GM03348 (cell line): ENCODE measurements around the gene C5orf52.
"Not testable (repeated sequence)": the region's sequence is repeated elsewhere in the genome, so short reads cannot be mapped to it uniquely, and the experiment has no call there.

Experiments
- DNase-seq: peaks from one replicate; pipeline ENCODE4 v3.0.0; 2012; ENCODE audit warnings: low spot score

C5orf52 gene

GRCh38 chr5:157670662-157671591 is at the start of gene C5orf52:
TSS of gene C5orf52 (plus strand) at chr5:157671533. CDS start at chr5:157671615, 82 bp downstream.
- peak; percentile 65 for DNase-seq

DNA sequence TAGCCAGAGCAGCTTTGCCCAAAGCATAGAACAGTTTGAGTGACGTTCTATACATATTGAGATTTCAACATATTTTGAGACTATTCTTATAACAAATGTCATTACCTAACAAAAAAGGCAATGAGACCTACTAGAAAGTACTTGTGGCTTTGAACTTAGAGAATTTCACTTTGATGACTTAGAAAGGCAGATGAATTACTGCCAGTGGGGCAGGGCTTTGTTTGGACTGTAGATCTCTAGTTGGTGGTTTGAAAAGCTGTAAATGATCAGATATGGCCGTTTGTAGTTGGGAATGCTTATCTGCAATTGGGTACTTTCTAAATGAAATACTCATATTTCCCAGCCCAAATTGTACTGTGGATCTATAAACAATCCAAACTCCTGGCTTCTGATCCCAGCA is 47.2 kb upstream of the C5orf52 start:
- DNase-seq = no peak

- no peak for DNase-seq
Measured at GRCh38 chr5:157626831-157627230, 44.5 kb upstream of the C5orf52 start.

- no peak for DNase-seq
Measured at GRCh38 chr5:157630341-157630740, 41.0 kb upstream of the C5orf52 start.

DNA sequence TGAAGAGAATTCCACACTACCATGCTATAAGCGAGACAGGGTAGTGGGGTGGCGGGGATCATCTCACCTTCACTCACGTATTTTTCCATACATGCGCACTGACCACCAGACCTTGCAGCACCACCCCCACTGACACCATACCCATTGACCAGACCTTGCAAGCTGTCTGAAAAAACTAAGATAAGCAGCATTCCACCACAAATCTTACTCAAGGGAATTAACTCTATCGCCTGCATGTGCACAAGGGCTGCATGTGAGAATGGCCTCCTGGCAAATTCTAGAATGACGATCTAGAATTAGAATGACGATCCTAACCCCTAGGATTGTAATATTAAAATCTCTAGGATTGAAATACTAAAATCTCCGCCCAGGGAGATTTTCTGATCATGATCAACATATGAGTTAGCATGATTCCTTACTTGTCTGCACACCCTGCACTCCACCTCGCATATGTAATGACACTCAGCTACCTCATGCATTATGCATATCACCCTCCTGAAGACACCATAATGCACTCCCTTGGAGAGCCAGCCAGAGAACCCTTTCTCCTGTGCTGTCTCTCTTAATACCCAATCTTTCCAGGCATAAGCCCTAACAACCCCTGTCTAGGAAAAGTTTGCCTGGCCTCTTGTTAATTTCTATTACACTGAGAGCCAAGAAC is 30.8 kb upstream of the C5orf52 start:
- DNase-seq = no peak

DNA sequence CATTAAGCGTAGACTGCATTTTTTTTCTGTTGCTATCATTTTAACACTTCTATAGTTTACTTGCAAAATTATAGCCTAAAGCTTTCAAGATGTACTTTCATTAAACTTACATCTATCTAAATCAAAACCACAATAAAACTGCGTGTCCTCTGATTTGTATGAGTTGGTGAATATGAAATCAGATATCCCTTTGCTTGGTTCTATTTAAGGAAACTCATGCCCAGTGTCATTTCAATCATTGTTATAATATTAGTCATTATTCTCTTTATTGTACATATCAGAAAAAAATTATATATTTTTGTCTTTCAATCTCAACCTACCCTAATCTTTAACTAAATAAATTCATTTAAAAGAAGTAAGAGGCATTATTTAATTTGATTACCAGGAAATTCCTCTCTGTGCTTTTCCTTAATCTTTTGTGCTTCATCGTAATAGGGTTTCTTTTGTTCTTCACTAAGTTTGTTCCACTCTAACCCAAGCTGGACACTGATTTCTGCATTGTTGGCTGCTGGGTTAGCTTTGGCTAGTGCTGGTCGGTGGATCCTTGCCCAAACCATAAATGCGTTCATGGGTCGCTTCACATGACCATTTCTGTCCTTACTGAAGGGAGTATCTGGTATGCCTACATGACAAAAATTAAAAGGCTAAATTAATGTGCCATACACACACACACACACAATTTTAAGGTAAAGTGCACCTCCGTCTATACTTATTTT is 22.9 kb upstream of the C5orf52 start:
- no peak for DNase-seq

DNA sequence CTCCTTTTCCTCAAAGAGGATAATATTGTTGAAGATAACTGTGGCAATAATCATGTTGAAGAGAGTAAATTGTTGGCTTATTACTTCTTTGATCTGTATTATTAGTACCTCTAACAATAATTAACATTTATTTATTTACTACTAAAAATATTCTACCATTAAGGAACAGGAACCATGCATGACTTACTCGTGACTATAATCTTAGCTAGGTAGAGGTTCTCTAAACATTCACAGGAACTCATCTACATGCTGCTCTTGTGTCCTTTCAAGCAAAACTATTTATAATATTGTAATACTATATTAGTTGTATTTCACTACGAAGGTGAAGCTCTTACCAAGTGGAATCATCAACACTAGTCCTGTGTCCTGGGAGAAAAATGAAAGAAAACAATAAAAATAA is 22.2 kb upstream of the C5orf52 start:
- DNase-seq = no peak

GRCh38 chr5:157650991-157651611 is 20.2 kb upstream of the C5orf52 start:
- DNase-seq = no peak

GRCh38 chr5:157651623-157652376 is 19.5 kb upstream of the C5orf52 start:
- DNase-seq = peak; percentile 64

DNA sequence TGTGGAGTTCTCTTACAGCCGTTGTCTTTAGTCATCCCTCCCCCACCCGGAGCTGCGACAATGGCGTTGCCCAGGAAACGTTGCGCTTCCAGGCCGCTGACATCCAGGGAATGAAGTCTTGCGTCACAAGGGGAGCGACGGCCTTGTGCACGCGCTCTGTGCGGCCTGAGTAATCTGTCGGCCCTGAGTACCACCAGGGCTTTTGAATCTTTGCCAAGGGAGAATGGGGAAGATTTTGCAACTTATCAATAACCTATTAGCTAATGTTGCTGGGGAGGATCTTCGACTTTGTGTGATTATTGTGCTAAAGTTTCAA is 19.0 kb upstream of the C5orf52 start, which contains the start of gene SOX30:
Gene SOX30, minus strand, starts transcription at position 62 of the 316 bp plus-strand sequence. CDS start 360 bp downstream, outside the sequence.
- DNase-seq = no peak

DNA sequence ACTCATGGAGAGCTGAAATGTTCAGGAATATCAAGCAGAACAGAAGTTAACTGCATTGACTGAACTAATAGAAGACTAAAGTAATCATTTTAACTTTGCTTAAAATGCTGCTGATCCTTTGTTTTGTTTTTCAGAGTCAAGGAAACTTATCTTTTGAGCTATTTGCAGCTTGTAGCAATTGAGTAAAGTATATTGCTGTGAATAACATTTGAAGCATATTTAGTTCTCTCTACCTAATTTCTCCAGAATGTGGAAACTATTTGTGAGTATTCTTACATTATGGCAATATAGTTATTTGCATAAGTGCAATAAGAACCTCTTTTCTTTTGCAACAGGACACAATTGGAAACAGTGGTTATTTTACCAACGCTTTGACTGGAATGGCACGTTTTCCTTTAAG is 13.8 kb upstream of the C5orf52 start:
- no peak for DNase-seq

GRCh38 chr5:157658893-157659292 is 12.4 kb upstream of the C5orf52 start:
- DNase-seq = no peak

- DNase-seq = no peak
Measured at GRCh38 chr5:157659868-157660660, 11.3 kb upstream of the C5orf52 start.

GRCh38 chr5:157665467-157666070 is 5.8 kb upstream of the C5orf52 start:
- peak; percentile 78 for DNase-seq

DNA sequence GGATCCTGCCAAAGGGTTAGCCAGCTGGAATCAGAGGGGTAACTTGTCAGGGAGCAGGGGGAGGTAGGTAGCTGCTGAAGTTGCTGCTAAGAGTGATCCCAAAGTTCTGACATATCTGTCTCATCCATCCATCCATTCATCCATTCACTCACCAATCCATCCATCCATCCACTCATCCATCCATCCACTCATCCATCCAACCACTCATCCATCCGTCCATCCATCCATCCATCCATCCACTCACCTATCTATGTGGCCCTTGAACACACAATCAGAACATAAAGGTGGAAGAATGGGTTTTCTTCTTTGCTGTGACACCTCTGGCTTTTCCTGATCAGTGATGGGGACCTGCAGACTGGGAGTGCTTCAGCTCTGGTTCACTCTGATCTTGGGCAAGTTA is 3.0 kb upstream of the C5orf52 start:
- no peak for DNase-seq

DNA sequence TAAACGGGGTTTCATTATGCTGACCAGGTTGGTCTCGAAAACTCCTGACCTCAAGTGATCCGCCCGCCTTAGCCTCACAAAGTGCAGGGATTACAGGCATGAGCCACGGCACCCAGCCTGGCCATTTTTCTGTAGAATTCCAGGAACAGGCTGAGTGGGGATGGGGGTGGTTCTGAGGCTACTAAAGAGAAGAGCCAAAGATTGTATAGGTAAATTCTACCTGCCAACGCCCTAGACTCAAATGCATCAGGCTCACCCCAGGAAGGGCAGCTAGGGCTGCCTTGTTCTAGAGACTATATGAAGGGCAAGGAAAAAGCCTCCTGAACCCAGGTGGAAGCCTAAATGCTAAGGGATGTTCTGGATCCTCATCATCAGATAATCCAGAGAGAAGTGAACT is 1.6 kb upstream of the C5orf52 start:
- no peak for DNase-seq

- DNase-seq = no peak
Measured at GRCh38 chr5:157671592-157672330, 428 bp downstream of the C5orf52 start.

- DNase-seq = no peak
Measured at GRCh38 chr5:157672976-157673375, 1.6 kb downstream of the C5orf52 start.

DNA sequence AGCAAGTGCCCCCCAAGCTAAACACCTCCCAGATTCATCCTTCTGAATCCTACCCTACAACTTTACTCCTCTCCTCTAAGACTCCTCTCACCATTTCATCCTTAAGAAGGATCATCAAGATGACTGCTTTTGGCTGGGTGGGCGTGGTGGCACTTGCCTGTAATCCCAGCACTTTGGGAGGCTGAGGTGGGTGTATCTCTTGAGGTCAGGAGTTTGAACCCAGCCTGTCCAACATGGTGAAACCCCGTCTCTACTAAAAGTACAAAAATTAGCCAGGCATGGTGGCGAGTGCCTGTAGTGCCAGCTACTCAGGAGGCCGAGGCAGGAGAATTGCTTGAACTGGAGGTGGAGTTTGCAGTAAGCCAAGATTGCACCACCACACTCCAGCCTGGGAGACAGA is 3.0 kb downstream of the C5orf52 start:
- not testable (repeated sequence) for DNase-seq

DNA sequence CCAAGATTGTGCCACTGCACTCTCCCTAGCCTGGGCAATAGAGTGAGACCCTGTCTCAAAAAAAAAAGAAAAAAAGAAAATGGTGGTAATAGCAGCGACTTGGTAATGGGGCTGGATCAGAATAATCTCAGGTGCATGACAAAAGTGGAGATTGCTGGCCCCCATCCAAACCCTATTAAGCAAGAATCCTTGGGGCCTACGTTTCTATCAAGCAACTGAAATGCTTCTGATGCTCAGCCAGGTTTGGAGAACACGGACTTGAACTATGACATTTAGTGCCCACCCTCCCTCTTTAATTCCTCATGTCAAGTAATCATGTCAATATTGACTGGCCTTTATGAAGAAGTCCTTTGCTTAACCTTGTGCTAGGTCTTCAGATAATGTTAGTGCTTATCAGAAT is 6.6 kb downstream of the C5orf52 start:
- no peak for DNase-seq
